Body of pancreas (tissue), 4 donors: Measurements from ENCODE around the gene LRRC10. TPM values are rescaled to one million over a fixed set of nuclear protein-coding genes. Genes with fewer than 3 reads are reported as not detected.

Experiments
- ATAC-seq: fragments of 150-250 bp; one replicate; pipeline ENCODE4 v1.9.1; 2016
- DNase-seq, 4 donors: peaks; one replicate each; pipeline ENCODE4 v3.0.0-alpha.2; 2019
- H3K27ac ChIP-seq, 4 donors: fragments of 200-600 bp; sonication (generic); 1 replicate in 3 of 4; 2 replicates in 1 of 4; pipeline versions ENCODE4 v1.5.1 to v1.6.1; 2016 to 2019; ENCODE audit warnings: mild to moderate bottlenecking in 1 of 4, mixed read lengths in 1 of 4, moderate library complexity in 1 of 4
- H3K27me3 ChIP-seq, 2 donors: fragments of 200-600 bp; sonication (generic); one replicate each; pipeline ENCODE4 v1.6.0; 2016; ENCODE audit warnings: mild to moderate bottlenecking in 1 of 2
- H3K36me3 ChIP-seq, 2 donors: fragments of 200-600 bp; sonication (generic); replicated peaks in 1 of 2; 2 replicates each; pipeline ENCODE4 v1.5.1; 2016; ENCODE audit warnings: low read depth in 2 of 2; ENCODE audit not compliant: insufficient read depth in 1 of 2
- H3K4me1 ChIP-seq: fragments of 200-600 bp; sonication (generic); one replicate; pipeline ENCODE4 v1.6.0; 2016
- H3K4me3 ChIP-seq, 2 donors: fragments of 200-600 bp; sonication (generic); 1 replicate in 1 of 2; 2 replicates in 1 of 2; pipeline ENCODE4 v1.5.1; 2016 to 2019
- H3K9me3 ChIP-seq, 3 donors: fragments of 200-600 bp; sonication (generic); 1 replicate in 2 of 3; 2 replicates in 1 of 3; pipeline ENCODE4 v1.5.1; 2016
- POLR2A ChIP-seq, 3 donors: fragments of 450-650 bp; IDR thresholded peaks; one replicate each; pipeline ENCODE4 v1.6.1; 2016; ENCODE audit warnings: antibody characterized with exemption in 3 of 3, mild to moderate bottlenecking in 2 of 3
- WGBS, 2 donors: methylation state at CpG; one replicate each; pipeline ENCODE4 v1.1.5; 2017; 5-methylcytosine and 5-hydroxymethylcytosine counted together
- intact Hi-C: fragments of 100-400 bp; cut with DNase I; formaldehyde crosslinking; loops from one replicate; pipeline ENCODE4 v1.15.1; 2023
- total RNA-seq, 2 donors: library from RNA; depleted of rRNA; stranded (reverse); fragments of >200 nt; gene quantifications; one replicate each; pipeline ENCODE4 v1.1.0, GENCODE V29; 2016
- TF ChIP-seq, protein P1 (sequence below), 7 experiments: fragments of 450-650 bp in 4 of 7; fragments of 200-600 bp in 3 of 7; sonication (generic) in 3 of 7; IDR thresholded peaks; one replicate each; pipeline ENCODE4 v1.5.1; 2016 to 2019; ENCODE audit warnings: antibody characterized with exemption in 7 of 7

Gene LRRC10
- total RNA-seq, 2 donors from 2014 or later: not detected

DNA sequence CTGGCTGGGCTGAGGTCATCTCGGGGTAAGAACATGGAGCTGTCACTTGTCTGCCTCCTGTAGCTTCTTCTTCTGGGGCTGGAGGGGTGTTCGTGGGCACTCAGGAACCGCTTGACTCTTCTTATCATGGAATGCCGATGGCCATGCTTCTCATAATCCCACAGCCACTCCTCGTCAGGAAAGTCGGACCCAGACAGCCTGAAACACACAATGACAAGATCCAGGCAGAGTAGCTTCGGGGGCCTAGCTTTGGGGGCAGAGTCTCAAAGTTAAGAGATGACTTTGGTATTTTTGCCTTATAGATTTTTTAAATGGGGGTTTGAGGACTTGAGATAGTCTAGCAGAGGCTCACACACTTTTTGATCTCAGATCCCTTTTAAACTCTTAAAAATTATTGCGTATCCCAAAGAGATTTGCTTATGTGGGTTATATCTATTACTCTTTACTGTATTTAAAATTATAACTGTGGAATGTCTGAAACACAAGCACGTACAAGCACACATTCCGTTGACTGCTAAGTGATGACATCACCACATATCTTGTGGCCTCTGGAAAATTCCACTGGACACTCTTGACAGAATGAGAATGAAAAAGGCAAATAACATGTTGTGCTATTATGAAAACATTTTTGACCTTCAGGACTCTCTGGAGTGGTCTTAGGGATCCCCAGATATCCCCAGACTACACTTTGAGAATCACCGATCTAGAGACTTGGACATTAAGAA lies 45.1 kb upstream of the LRRC10 start:
- 71 to 72% methylated on average over 11 of the region's 11 CpGs for WGBS, 2 donors
- intact Hi-C loops: no loop called here
- Histone ChIP-seq H3K4me3 (no peak overlapping the region), H3K27ac (no peak overlapping the region), H3K27me3 (no peaks in the 10 kb centered on the region), H3K9me3 (no peaks in the 10 kb centered on the region), H3K36me3 (no peaks in the 10 kb centered on the region), H3K4me1 (no peaks in the 10 kb centered on the region)
- DNase-seq: peak in 1 of 4 donors; percentile 15
- peak; percentile 68 for ATAC-seq
- TF ChIP-seq, protein P1, sequence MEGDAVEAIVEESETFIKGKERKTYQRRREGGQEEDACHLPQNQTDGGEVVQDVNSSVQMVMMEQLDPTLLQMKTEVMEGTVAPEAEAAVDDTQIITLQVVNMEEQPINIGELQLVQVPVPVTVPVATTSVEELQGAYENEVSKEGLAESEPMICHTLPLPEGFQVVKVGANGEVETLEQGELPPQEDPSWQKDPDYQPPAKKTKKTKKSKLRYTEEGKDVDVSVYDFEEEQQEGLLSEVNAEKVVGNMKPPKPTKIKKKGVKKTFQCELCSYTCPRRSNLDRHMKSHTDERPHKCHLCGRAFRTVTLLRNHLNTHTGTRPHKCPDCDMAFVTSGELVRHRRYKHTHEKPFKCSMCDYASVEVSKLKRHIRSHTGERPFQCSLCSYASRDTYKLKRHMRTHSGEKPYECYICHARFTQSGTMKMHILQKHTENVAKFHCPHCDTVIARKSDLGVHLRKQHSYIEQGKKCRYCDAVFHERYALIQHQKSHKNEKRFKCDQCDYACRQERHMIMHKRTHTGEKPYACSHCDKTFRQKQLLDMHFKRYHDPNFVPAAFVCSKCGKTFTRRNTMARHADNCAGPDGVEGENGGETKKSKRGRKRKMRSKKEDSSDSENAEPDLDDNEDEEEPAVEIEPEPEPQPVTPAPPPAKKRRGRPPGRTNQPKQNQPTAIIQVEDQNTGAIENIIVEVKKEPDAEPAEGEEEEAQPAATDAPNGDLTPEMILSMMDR (IDR thresholded peaks at IDR 0.05): no peak
- TF ChIP-seq POLR2A (IDR thresholded peaks at IDR 0.05): no peak

DNA sequence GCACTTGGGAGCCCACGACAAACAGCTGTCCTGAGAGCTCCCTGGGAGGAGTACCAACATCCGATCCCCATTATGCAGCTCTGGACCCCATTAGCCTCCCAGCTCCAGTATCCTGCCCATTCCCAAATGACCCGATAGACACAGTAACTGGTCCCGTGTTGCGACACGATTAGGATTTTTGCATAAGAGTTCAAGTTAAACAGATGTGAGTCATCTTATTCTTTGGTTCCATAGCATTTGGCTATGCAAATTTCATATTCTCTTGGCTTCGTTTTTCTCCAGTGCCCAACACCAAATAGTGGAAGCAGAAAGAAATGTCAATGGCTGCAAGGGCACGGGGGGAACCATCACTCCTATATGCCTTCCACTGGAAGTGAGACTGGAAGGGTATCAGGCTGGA lies 43.0 kb upstream of the LRRC10 start:
- H3K4me3 ChIP-seq: no peak overlapping the region
- DNase-seq (no peak), ATAC-seq (no peak)
- TF ChIP-seq, protein P1 (IDR thresholded peaks at IDR 0.05): no peak
- TF ChIP-seq POLR2A (IDR thresholded peaks at IDR 0.05): no peak
- 81 to 85% methylated on average over 8 of the region's 8 CpGs for WGBS, 2 donors
- intact Hi-C loops: no loop called here
- no peaks in the 10 kb centered on the region for H3K27me3 ChIP-seq
- no peaks in the 10 kb centered on the region for H3K4me1 ChIP-seq
- no peak overlapping the region for H3K27ac ChIP-seq
- no peaks in the 10 kb centered on the region for H3K36me3 ChIP-seq
- no peaks in the 10 kb centered on the region for H3K9me3 ChIP-seq

DNA sequence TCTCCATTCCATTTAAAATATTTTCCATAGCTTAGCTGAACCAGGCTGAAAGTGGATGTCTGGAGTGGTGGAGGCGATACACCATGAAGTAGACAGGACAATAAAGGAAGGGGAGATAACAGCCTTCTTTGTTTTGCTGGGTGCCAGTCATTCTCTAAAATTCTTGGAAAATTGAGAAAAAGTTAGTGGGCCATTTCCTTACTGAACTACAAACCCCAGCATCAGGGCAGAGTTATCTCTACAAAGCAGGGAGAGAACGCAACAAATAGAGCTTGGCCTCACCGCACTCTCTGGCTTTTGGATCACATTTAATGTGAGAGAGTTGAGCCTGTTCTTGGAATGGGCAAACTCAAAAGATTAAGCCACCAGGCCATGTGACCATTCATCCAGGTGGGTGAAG lies 41.2 kb upstream of the LRRC10 start:
- ATAC-seq (no peak), DNase-seq (no peak)
- no peaks in the 10 kb centered on the region for H3K36me3 ChIP-seq
- H3K27me3 ChIP-seq: no peaks in the 10 kb centered on the region
- TF ChIP-seq, protein P1 (IDR thresholded peaks at IDR 0.05): no peak
- no peak for TF ChIP-seq POLR2A (IDR thresholded peaks at IDR 0.05)
- H3K9me3 ChIP-seq: no peaks in the 10 kb centered on the region
- 91 to 97% methylated on average over 3 of the region's 3 CpGs for WGBS, 2 donors
- no peak overlapping the region for H3K4me3 ChIP-seq
- no peaks in the 10 kb centered on the region for H3K4me1 ChIP-seq
- no peak overlapping the region for H3K27ac ChIP-seq
- intact Hi-C loops: no loop called here

DNA sequence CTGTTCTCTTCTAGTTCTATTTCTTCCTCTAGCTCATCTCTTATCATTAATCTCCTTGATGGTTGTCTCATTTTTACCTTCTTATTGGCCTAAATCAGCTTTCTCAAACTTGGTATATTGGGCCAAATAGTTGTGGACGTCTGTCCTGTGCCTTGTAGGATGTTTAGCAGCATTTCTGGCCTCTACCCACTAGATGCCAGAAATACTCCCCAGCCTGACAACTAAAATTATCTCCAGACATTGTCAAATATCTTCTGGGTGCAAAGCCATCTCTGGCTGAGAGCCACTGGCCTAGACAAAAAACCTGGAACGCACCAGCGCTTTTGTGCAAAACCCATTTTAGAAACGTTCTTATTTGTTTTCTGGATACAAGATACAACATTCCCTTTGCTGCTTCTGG lies 38.8 kb upstream of the LRRC10 start:
- H3K36me3 ChIP-seq: no peaks in the 10 kb centered on the region
- DNase-seq (no peak), ATAC-seq (no peak)
- 48 to 61% methylated on average over 4 of the region's 4 CpGs for WGBS, 2 donors
- no peak overlapping the region for H3K4me3 ChIP-seq
- intact Hi-C loops: no loop called here
- H3K27ac ChIP-seq: no peak overlapping the region
- no peaks in the 10 kb centered on the region for H3K9me3 ChIP-seq
- TF ChIP-seq, protein P1 (IDR thresholded peaks at IDR 0.05): no peak
- TF ChIP-seq POLR2A (IDR thresholded peaks at IDR 0.05): no peak
- H3K4me1 ChIP-seq: no peaks in the 10 kb centered on the region
- H3K27me3 ChIP-seq: no peaks in the 10 kb centered on the region

DNA sequence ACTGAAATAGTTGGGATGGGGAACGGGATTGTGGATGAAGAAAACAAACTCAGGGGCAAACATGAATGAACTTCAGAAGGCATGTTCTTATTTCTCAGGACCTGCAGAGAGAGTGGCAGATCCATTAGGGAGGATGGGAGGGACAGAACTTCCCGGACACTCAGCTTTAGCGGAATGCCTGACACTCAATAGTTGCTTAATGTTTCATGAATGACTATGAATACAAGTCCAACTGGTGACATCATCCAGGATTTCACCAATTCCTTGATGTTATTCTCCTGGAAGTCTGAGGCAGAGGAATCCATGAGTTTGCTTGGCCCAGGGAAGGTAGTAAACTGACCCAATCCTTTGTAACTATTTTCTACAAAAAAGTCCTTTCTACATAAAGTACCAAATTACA lies 37.8 kb upstream of the LRRC10 start:
- no peaks in the 10 kb centered on the region for H3K36me3 ChIP-seq
- no peaks in the 10 kb centered on the region for H3K9me3 ChIP-seq
- no peaks in the 10 kb centered on the region for H3K4me1 ChIP-seq
- ATAC-seq (no peak), DNase-seq (no peak)
- no peak overlapping the region for H3K27ac ChIP-seq
- 69 to 73% methylated on average over 3 of the region's 3 CpGs for WGBS, 2 donors
- no peak overlapping the region for H3K4me3 ChIP-seq
- H3K27me3 ChIP-seq: no peaks in the 10 kb centered on the region
- intact Hi-C loops: no loop called here
- TF ChIP-seq, protein P1 (IDR thresholded peaks at IDR 0.05): no peak
- TF ChIP-seq POLR2A (IDR thresholded peaks at IDR 0.05): no peak
